GM23248 (cell line): ENCODE data around the gene CTNNBIP1.

ENCODE experiments used
- EZH2 ChIP-seq: fragments of 200-600 bp; sonication (generic); IDR thresholded peaks from 2 replicates; pipeline ENCODE4 v1.6.1; 2018; ENCODE audit warnings: antibody characterized with exemption, mild to moderate bottlenecking; ENCODE audit not compliant: insufficient read depth, poor library complexity, severe bottlenecking
- EZH2phosphoT487 ChIP-seq: fragments of 200-600 bp; sonication (generic); IDR thresholded peaks from 2 replicates; pipeline ENCODE4 v1.6.1; 2018; ENCODE audit warnings: antibody characterized with exemption, moderate library complexity, mild to moderate bottlenecking, low read depth; ENCODE audit not compliant: insufficient read depth

DNA sequence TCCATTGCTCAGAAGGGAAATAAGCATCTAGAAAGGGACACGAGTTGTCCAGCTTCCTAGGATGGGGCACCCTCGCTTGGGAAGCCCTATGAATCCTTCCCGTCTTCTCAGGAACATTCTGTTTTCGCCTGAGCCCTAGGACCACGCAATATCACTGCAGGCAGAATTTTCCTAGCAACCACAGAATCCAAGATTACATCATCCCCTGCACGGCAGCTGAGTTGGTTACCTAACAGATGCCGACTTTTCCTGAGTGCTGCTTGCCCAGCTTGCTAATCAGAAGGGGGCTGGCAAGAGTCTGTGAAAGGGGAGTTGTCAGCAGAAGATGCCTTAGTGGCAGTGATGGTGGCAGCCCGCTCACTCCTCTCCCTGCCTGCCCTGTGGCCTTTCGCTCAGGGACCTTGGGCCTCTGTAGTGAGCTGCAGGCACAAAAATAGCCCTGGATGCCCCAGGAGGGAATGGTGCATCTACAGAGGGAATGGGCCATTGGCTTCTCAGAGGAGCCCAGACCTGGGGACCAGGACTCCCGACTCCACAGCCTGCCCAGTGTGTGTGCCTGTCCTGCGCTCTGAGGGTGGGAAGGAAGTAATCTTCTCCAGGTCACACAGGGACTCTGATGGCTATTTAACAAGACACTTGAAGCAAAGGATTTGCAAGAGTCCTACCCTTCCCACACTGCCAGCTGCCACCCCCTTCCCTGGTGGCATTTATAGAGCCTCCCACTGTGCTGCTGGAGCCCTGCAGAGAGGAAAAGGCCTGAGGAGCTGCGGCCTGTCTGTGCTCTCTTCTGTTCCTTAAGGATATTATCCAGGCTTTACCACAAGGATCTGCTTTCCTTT is 57.4 kb downstream of the CTNNBIP1 start:
- TF ChIP-seq EZH2: no peak
- TF ChIP-seq EZH2phosphoT487: no peak
